Uterus (tissue), 2 donors: Measurements from ENCODE around the gene PLXNA4.

Experiments used
- CTCF ChIP-seq, 4 experiments: fragments of 200-600 bp in 2 of 4; fragments of 450-650 bp in 2 of 4; sonication (generic) in 2 of 4; IDR thresholded peaks; one replicate each; pipeline ENCODE4 v1.5.1; 2016 to 2019; ENCODE audit warnings: antibody characterized with exemption in 4 of 4, mild to moderate bottlenecking in 2 of 4, moderate library complexity in 1 of 4
- POLR2A ChIP-seq, 2 donors: fragments of 450-650 bp; IDR thresholded peaks; one replicate each; pipeline ENCODE4 v1.6.1; 2016; ENCODE audit warnings: antibody characterized with exemption in 2 of 2, mild to moderate bottlenecking in 1 of 2, moderate library complexity in 1 of 2

- TF ChIP-seq CTCF (IDR thresholded peaks at IDR 0.05) (no peak), POLR2A (IDR thresholded peaks at IDR 0.05) (no peak)
Measured at GRCh38 chr7:132548489-132549078, 27.7 kb downstream of the PLXNA4 start.
